Adipocyte (in vitro differentiated cells): ENCODE results near the gene IL1B.
"Not testable (repeated sequence)": the region's sequence is repeated elsewhere in the genome, so short reads cannot be mapped to it uniquely, and the experiment has no call there.

Experiments
- DNase-seq: peaks from one replicate; pipeline ENCODE4 v3.0.0-alpha.2; 2015; ENCODE audit warnings: low read depth
- H3K27me3 ChIP-seq: replicated peaks from 2 replicates; pipeline ENCODE4 v1.7.0; 2013; ENCODE audit warnings: mild to moderate bottlenecking, low read length, moderate library complexity; ENCODE audit not compliant: control insufficient read depth, insufficient read depth
- H3K36me3 ChIP-seq: 2 replicates; pipeline ENCODE4 v1.7.0; 2013; ENCODE audit warnings: low read length, mild to moderate bottlenecking, moderate library complexity; ENCODE audit not compliant: control insufficient read depth, insufficient read depth, severe bottlenecking
- H3K4me1 ChIP-seq: 2 replicates; pipeline ENCODE4 v1.7.0; 2013; ENCODE audit warnings: mild to moderate bottlenecking, low read length, moderate library complexity; ENCODE audit not compliant: control insufficient read depth, insufficient read depth
- H3K4me3 ChIP-seq: 2 replicates; pipeline ENCODE4 v1.7.0; 2013; ENCODE audit warnings: mild to moderate bottlenecking, low read length, moderate library complexity
- H3K9ac ChIP-seq: 2 replicates; pipeline ENCODE4 v1.7.0; 2013; ENCODE audit warnings: mild to moderate bottlenecking, low read length, moderate library complexity
- H3K9me3 ChIP-seq: 2 replicates; pipeline ENCODE4 v1.7.0; 2013; ENCODE audit warnings: mild to moderate bottlenecking, low read length, moderate library complexity; ENCODE audit not compliant: control insufficient read depth

The IL1B gene

GRCh38 chr2:112833639-112833931 lies 3.0 kb downstream of the IL1B start:
- not testable (repeated sequence) for DNase-seq, H3K4me3 ChIP-seq, H3K9ac ChIP-seq, H3K9me3 ChIP-seq, H3K27me3 ChIP-seq, H3K36me3 ChIP-seq
- H3K4me1 ChIP-seq = peaks cover 34% of the 10 kb centered on the region

DNA sequence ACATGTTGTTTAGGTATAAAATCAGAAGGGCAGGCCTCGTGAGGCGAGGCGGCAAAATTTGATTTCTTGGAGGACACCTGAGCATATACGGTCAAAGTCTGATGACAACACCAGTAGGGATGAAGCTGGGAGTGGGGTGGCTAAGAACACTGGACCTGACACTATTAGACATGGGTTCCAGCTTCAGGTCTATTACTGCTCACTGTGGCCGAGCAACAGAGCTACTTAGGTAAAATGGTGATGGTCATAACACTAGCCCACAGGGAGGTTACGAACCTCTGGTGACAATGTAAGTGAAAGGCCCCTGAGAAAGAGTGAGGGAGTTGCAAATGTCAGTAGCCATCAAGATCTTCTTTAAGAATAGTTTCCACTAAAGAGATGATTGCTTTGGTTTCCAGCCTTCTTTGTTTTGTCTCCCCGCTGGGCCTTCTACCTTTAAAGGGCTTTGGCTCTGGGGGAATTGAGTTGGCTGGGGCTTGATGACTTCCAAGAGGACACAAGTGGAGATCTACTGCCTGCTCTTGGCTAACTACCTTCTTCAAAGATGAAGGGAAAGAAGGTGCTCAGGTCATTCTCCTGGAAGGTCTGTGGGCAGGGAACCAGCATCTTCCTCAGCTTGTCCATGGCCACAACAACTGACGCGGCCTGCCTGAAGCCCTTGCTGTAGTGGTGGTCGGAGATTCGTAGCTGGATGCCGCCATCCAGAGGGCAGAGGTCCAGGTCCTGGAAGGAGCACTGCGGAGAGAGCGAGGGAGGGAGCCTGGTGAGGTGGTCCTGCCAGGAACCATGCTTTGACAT lies 3.5 kb downstream of the IL1B start:
- no peaks in the 10 kb centered on the region for H3K36me3 ChIP-seq
- no peak overlapping the region for H3K9ac ChIP-seq
- no peaks in the 10 kb centered on the region for H3K9me3 ChIP-seq
- H3K4me1 ChIP-seq = peaks cover 34% of the 10 kb centered on the region
- DNase-seq = no peak
- H3K4me3 ChIP-seq = no peak overlapping the region
- no peaks in the 10 kb centered on the region for H3K27me3 ChIP-seq

DNA sequence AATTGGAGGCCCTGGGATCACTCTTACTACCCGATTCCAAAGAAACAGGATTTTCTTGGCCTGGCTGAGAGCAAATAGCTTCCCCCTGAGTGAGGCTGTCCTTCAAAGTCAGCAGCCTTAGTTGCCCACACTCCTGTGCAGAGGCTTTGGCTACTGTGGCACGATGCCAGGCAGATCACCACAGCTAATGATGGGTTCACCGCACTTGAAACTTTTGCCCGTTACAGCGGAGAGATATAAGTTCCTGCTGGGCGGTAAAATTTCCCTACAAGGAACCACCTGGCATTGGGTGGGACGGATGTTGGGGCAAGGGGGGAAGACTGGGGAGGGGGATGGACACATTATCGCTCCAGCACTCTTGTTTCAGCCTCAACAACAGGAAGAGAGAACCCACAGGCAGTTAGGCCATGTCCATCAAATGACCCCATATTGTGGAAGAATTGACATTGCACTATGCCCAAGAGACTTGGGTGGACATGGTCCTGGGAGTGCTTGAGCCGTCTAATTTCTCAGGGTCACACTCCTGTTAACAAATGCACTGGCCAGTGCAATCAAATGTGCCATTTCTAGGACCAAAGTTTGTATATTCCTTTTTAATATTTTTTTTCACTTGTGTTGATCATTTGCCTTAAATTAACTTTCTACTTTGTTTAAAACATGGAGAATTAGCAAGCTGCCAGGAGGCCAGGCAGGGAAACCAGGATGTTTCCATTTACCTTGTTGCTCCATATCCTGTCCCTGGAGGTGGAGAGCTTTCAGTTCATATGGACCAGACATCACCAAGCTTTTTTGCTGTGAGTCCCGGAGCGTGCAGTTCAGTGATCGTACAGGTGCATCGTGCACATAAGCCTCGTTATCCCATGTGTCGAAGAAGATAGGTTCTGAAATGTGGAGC lies 4.4 kb downstream of the IL1B start:
- no peak for DNase-seq
- no peaks in the 10 kb centered on the region for H3K9me3 ChIP-seq
- H3K4me3 ChIP-seq = no peak overlapping the region
- no peak overlapping the region for H3K9ac ChIP-seq
- H3K4me1 ChIP-seq = peaks cover 33% of the 10 kb centered on the region
- no peaks in the 10 kb centered on the region for H3K27me3 ChIP-seq
- no peaks in the 10 kb centered on the region for H3K36me3 ChIP-seq

GRCh38 chr2:112831513-112831845 lies 5.1 kb downstream of the IL1B start:
- no peak overlapping the region for H3K9ac ChIP-seq
- H3K27me3 ChIP-seq = no peaks in the 10 kb centered on the region
- DNase-seq = no peak
- no peaks in the 10 kb centered on the region for H3K36me3 ChIP-seq
- no peak overlapping the region for H3K4me3 ChIP-seq
- peaks cover 26% of the 10 kb centered on the region for H3K4me1 ChIP-seq
- H3K9me3 ChIP-seq = no peaks in the 10 kb centered on the region

DNA sequence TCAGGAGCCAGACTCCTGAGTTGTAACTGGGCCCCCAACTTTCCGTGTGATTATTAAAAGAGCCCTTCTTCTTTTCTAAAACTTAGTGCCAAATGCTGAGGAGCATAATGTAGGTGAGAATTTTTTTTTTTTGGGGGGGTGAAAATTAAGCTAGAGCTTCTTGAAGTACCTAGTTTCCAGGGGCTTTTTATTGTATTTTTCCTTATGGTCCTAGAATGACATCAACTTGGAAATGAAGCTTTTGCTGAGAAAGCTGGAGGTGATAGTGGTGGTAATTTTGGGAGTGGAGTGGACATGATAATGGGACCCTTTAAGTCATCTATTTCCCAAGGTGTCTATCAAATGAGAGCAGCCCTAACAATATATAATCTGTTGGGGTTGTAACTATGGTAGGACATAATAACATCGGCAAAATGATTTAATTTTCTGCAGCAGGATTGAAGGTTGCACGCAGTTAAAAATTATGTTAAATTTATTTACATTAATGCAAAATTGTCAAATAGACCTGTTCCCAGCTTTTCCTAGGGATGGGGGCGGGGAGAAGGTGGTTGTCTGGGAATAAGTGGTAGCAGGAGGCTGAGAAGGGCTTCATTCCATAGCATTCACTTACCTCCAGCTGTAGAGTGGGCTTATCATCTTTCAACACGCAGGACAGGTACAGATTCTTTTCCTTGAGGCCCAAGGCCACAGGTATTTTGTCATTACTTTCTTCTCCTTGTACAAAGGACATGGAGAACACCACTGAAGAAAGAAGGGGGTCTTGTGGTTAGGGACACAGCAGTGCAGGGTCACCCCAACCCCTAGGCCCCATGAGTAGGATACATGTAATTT lies 5.7 kb downstream of the IL1B start:
- no peak overlapping the region for H3K9ac ChIP-seq
- H3K27me3 ChIP-seq = no peaks in the 10 kb centered on the region
- H3K4me1 ChIP-seq = peaks cover 20% of the 10 kb centered on the region
- no peaks in the 10 kb centered on the region for H3K9me3 ChIP-seq
- no peaks in the 10 kb centered on the region for H3K36me3 ChIP-seq
- DNase-seq = no peak
- H3K4me3 ChIP-seq = no peak overlapping the region

GRCh38 chr2:112829961-112830681 lies 6.5 kb downstream of the IL1B start:
- DNase-seq = no peak
- Histone ChIP-seq H3K9me3 (no peaks in the 10 kb centered on the region), H3K4me1 (peaks cover 12% of the 10 kb centered on the region), H3K9ac (no peak overlapping the region), H3K27me3 (no peaks in the 10 kb centered on the region), H3K36me3 (no peaks in the 10 kb centered on the region), H3K4me3 (no peak overlapping the region)

DNA sequence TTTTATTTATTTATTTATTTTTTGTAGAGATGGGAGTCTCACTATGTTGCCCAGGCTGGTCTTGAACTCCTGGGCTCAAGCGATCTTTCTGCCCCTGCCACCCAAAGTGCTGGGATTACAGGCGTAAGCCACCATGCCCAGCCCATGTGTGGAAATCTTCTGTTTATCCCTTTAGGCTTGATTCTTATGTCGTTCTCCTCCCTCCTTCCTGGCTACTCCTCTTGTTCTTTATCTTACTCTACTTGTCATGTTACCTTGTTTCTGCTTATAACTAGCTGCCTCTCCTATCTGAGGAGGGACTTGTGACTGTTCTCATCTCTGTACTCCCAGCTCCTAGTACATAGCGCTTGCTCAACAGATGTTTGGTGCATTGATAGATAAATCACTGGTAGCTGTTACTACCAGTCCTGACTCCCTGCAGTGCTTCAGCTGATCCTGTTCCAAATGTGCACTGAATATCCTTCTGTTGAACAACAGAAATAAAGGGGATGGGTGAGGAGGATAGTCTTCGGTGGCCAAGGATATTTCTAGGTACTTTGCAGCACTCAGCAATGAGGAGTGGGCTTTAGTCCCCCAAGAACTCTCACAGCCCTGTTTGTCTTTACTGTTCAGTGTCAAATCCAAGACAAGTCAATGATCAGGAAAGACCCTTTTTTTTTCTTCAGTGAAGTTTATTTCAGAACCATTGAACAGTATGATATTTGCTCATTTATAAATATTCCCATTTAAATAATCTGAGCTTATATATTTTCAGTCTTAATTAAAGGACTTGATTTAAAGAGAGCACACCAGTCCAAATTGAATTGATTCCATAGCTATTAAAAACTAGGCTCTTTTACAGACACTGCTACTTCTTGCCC lies 7.2 kb downstream of the IL1B start:
- Histone ChIP-seq H3K27me3 (no peaks in the 10 kb centered on the region), H3K9me3 (no peaks in the 10 kb centered on the region), H3K36me3 (no peaks in the 10 kb centered on the region), H3K4me3 (no peak overlapping the region), H3K4me1 (peaks cover 9% of the 10 kb centered on the region), H3K9ac (no peak overlapping the region)
- DNase-seq = no peak

GRCh38 chr2:112828251-112828691 lies 8.3 kb downstream of the IL1B start:
- H3K9ac ChIP-seq = no peak overlapping the region
- no peaks in the 10 kb centered on the region for H3K36me3 ChIP-seq
- H3K27me3 ChIP-seq = no peaks in the 10 kb centered on the region
- no peak for DNase-seq
- H3K4me3 ChIP-seq = no peak overlapping the region
- no peaks in the 10 kb centered on the region for H3K9me3 ChIP-seq
- H3K4me1 ChIP-seq = peaks cover 9% of the 10 kb centered on the region

DNA sequence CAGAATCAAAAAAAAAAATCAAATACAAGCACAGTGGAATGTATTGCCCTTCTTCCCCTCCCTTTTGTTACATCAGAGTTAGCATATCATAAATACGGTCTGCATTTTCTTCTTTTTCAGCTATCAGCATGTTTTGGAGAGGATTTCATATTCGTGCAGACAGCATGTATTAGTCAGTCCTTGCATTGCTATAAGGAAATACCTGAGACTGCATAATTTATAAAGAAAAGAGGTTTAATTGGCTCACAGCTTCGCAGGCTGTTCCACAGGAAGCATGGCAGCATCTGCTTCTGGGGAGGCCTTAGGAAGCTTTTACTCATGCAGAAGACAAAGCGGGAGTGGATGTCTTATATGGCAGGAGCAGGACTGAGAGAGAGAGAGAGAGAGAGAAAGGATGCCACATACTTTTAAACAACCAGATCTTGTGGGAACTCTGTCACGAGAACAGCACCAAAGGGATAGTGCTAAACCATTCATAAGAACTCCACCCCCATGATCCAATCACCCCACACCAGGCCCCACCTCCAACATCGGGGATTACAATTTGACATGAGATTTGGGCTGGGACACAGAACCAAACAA lies 8.9 kb downstream of the IL1B start:
- Histone ChIP-seq H3K9me3 (no peaks in the 10 kb centered on the region), H3K4me1 (peaks cover 9% of the 10 kb centered on the region), H3K36me3 (no peaks in the 10 kb centered on the region), H3K27me3 (no peaks in the 10 kb centered on the region), H3K4me3 (no peak overlapping the region), H3K9ac (no peak overlapping the region)
- DNase-seq = no peak

- Histone ChIP-seq H3K9me3 (no peaks in the 10 kb centered on the region), H3K27me3 (peaks cover 4% of the 10 kb centered on the region), H3K36me3 (no peaks in the 10 kb centered on the region), H3K4me1 (peaks cover 9% of the 10 kb centered on the region), H3K4me3 (no peak overlapping the region), H3K9ac (no peak overlapping the region)
- no peak for DNase-seq
Measured at GRCh38 chr2:112827009-112827408, 9.6 kb downstream of the IL1B start.
